ENCODE data around the gene NOL4.

NOL4 gene

GRCh38 chr18:34223893-34224422 lies 755 bp downstream of the NOL4 start:
- DNase-seq (ENCODE audit: low read depth in 1 of 2, low spot score in 1 of 2), result no peak
- H3K27ac ChIP-seq (replicated peaks), result no peak overlapping the region
- peaks cover 51% of the 10 kb centered on the region for H3K27me3 ChIP-seq (ENCODE audit: insufficient read depth, poor library complexity, severe bottlenecking)
- no peak overlapping the region for H3K4me3 ChIP-seq (replicated peaks; ENCODE audit: insufficient read depth, low read length)
- TF ChIP-seq CTCF (IDR thresholded peaks at IDR 0.05; ENCODE audit: insufficient read depth, low read length) (no peak), GABPA (IDR thresholded peaks at IDR 0.05; ENCODE audit: low read depth) (no peak), POLR2AphosphoS5 (IDR thresholded peaks at IDR 0.05; ENCODE audit: low read depth) (no peak), REST (IDR thresholded peaks at IDR 0.05; ENCODE audit: insufficient replicate concordance, low read depth) (no peak), SPI1 (IDR thresholded peaks at IDR 0.05; ENCODE audit: borderline replicate concordance, low read depth) (no peak)

- TF ChIP-seq SPI1 (IDR thresholded peaks at IDR 0.05; ENCODE audit: borderline replicate concordance, low read depth), result no peak
- no peak for TF ChIP-seq POLR2AphosphoS5 (IDR thresholded peaks at IDR 0.05; ENCODE audit: low read depth)
- TF ChIP-seq CTCF (IDR thresholded peaks at IDR 0.05; ENCODE audit: insufficient read depth, low read length), result no peak
- no peak for TF ChIP-seq REST (IDR thresholded peaks at IDR 0.05; ENCODE audit: insufficient replicate concordance, low read depth)
- TF ChIP-seq GABPA (IDR thresholded peaks at IDR 0.05; ENCODE audit: low read depth), result no peak
- DNase-seq (ENCODE audit: low read depth in 1 of 2, low spot score in 1 of 2), result no peak
- H3K4me3 ChIP-seq (replicated peaks; ENCODE audit: insufficient read depth, low read length), result no peak overlapping the region
Measured at GRCh38 chr18:34223164-34223892, 1.4 kb downstream of the NOL4 start.

GRCh38 chr18:34222307-34223163 lies 2.2 kb downstream of the NOL4 start:
- DNase-seq (ENCODE audit: low read depth in 1 of 2, low spot score in 1 of 2), result no peak
- Histone ChIP-seq H3K27me3 (ENCODE audit: insufficient read depth, poor library complexity, severe bottlenecking) (peaks cover 49% of the 10 kb centered on the region), H3K4me3 (replicated peaks; ENCODE audit: insufficient read depth, low read length) (no peak overlapping the region; the same call in 1 of the 2 replicates), H3K27ac (replicated peaks) (no peak overlapping the region)
- no peak for TF ChIP-seq SPI1 (IDR thresholded peaks at IDR 0.05; ENCODE audit: borderline replicate concordance, low read depth)
- no peak for TF ChIP-seq GABPA (IDR thresholded peaks at IDR 0.05; ENCODE audit: low read depth)
- no peak for TF ChIP-seq REST (IDR thresholded peaks at IDR 0.05; ENCODE audit: insufficient replicate concordance, low read depth)
- no peak for TF ChIP-seq POLR2AphosphoS5 (IDR thresholded peaks at IDR 0.05; ENCODE audit: low read depth)
- no peak for TF ChIP-seq CTCF (IDR thresholded peaks at IDR 0.05; ENCODE audit: insufficient read depth, low read length)

More at GRCh38 chr18:34223164-34223892, 1.4 kb downstream of the NOL4 start:
- Histone ChIP-seq H3K27ac (replicated peaks) (no peak overlapping the region), H3K27me3 (ENCODE audit: insufficient read depth, poor library complexity, severe bottlenecking) (peaks cover 51% of the 10 kb centered on the region)
